Measurements from ENCODE around the gene PKP3. TPM values are rescaled to one million over a fixed set of nuclear protein-coding genes. Genes with fewer than 3 reads are reported as not detected.

PKP3 gene
- total and polyA plus RNA-seq, 9 of the 15 experiments (the other 6 are each of a cell fraction or from before 2014, with no cell fraction given) = 0.11 to 110 (median 30.7) TPM

GRCh38 chr11:394034-394857 lies at the start of gene PKP3 (continued):
- no peak for TF ChIP-seq FOXM1 (IDR thresholded peaks at IDR 0.05; ENCODE audit: low read depth)
- TF ChIP-seq FOXM1 (CRISPR knock-in tag; IDR thresholded peaks at IDR 0.05; ENCODE audit: low read depth) = peak; percentile 93
- TF ChIP-seq DACH1 (IDR thresholded peaks at IDR 0.05; ENCODE audit: partially characterized antibody) = no peak
- TF ChIP-seq L3MBTL2 (IDR thresholded peaks at IDR 0.05) = peak; percentile 87
- peak; percentile 73 for TF ChIP-seq MGA (IDR thresholded peaks at IDR 0.05)
- peak; percentile 29 to 70; a peak in 2 of 4 replicates for TF ChIP-seq ZNF639 (CRISPR knock-in tag; conservative IDR thresholded peaks at IDR 0.05 in 1 of 2, IDR thresholded peaks at IDR 0.05 in 1 of 2)
- TF ChIP-seq, protein P1, sequence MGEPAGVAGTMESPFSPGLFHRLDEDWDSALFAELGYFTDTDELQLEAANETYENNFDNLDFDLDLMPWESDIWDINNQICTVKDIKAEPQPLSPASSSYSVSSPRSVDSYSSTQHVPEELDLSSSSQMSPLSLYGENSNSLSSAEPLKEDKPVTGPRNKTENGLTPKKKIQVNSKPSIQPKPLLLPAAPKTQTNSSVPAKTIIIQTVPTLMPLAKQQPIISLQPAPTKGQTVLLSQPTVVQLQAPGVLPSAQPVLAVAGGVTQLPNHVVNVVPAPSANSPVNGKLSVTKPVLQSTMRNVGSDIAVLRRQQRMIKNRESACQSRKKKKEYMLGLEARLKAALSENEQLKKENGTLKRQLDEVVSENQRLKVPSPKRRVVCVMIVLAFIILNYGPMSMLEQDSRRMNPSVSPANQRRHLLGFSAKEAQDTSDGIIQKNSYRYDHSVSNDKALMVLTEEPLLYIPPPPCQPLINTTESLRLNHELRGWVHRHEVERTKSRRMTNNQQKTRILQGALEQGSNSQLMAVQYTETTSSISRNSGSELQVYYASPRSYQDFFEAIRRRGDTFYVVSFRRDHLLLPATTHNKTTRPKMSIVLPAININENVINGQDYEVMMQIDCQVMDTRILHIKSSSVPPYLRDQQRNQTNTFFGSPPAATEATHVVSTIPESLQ (CRISPR knock-in tag; IDR thresholded peaks at IDR 0.05) = 0 out of 2 replicates have a peak, but pooled peaks have one; percentile 66
- no peak for TF ChIP-seq PURB (CRISPR knock-in tag; IDR thresholded peaks at IDR 0.05; ENCODE audit: low read depth)
- TF ChIP-seq, protein P2, sequence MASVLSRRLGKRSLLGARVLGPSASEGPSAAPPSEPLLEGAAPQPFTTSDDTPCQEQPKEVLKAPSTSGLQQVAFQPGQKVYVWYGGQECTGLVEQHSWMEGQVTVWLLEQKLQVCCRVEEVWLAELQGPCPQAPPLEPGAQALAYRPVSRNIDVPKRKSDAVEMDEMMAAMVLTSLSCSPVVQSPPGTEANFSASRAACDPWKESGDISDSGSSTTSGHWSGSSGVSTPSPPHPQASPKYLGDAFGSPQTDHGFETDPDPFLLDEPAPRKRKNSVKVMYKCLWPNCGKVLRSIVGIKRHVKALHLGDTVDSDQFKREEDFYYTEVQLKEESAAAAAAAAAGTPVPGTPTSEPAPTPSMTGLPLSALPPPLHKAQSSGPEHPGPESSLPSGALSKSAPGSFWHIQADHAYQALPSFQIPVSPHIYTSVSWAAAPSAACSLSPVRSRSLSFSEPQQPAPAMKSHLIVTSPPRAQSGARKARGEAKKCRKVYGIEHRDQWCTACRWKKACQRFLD (CRISPR knock-in tag; IDR thresholded peaks at IDR 0.05) = peak; percentile 85

Measured in K562 (cell line).